Brain pericyte (primary cell): ENCODE results near the gene ZBTB8B.

Experiments
- DNase-seq: peaks from one replicate; pipeline ENCODE4 v3.0.0-alpha.2; 2012; ENCODE audit warnings: low read depth, low spot score

Gene ZBTB8B

GRCh38 chr1:32507021-32507420 lies 42.1 kb downstream of the ZBTB8B start:
- DNase-seq = no peak

- DNase-seq = no peak
These were observed 43.9 kb downstream of the ZBTB8B start for GRCh38 chr1:32508761-32509160.

GRCh38 chr1:32509939-32510338 lies 45.1 kb downstream of the ZBTB8B start:
- no peak for DNase-seq
